MM.1S (cell line): Measurements from ENCODE around the gene PLXNA2.

Experiments used
- DNase-seq: peaks from one replicate; pipeline ENCODE4 v3.0.0-alpha.2; 2015
- H2AFZ ChIP-seq: fragments of 300-600 bp; sonication (generic); 2 replicates; pipeline ENCODE4 v1.6.0; 2016; ENCODE audit warnings: antibody characterized with exemption, low read length
- H3F3A ChIP-seq: fragments of 300-600 bp; sonication (generic); 2 replicates; pipeline ENCODE4 v1.6.1; 2016; ENCODE audit warnings: mild to moderate bottlenecking, antibody characterized with exemption, low read length, moderate library complexity, mixed read lengths; ENCODE audit not compliant: insufficient read depth
- H3K27ac ChIP-seq: fragments of 300-600 bp; sonication (generic); 2 replicates; pipeline ENCODE4 v1.5.1; 2016; ENCODE audit warnings: mild to moderate bottlenecking, low read length
- H3K27me3 ChIP-seq: fragments of 300-600 bp; sonication (generic); replicated peaks from 2 replicates; pipeline ENCODE4 v1.6.0; 2016; ENCODE audit warnings: low read length; ENCODE audit not compliant: insufficient read depth
- H3K36me3 ChIP-seq: fragments of 300-600 bp; sonication (generic); replicated peaks from 2 replicates; pipeline ENCODE4 v1.6.1; 2016; ENCODE audit warnings: mild to moderate bottlenecking, low read length, mixed read lengths; ENCODE audit not compliant: insufficient read depth
- H3K4me1 ChIP-seq: fragments of 300-600 bp; sonication (generic); 2 replicates; pipeline ENCODE4 v1.6.1; 2016; ENCODE audit warnings: low read length, mixed read lengths
- H3K4me2 ChIP-seq: fragments of 300-600 bp; sonication (generic); 2 replicates; pipeline ENCODE4 v1.6.0; 2016; ENCODE audit warnings: low read depth, low read length
- H3K4me3 ChIP-seq: fragments of 300-600 bp; sonication (generic); 2 replicates; pipeline ENCODE4 v1.5.1; 2016; ENCODE audit warnings: low read length, mixed read lengths
- H3K79me2 ChIP-seq: fragments of 300-600 bp; sonication (generic); 2 replicates; pipeline ENCODE4 v1.6.1; 2016; ENCODE audit warnings: mixed run types, low read length, mixed read lengths
- H3K9ac ChIP-seq: fragments of 300-600 bp; sonication (generic); 2 replicates; pipeline ENCODE4 v1.6.1; 2016; ENCODE audit warnings: low read length, mixed read lengths
- H3K9me2 ChIP-seq: fragments of 300-600 bp; sonication (generic); replicated peaks from 2 replicates; pipeline ENCODE4 v1.6.1; 2016; ENCODE audit warnings: mild to moderate bottlenecking, low read length, mixed read lengths; ENCODE audit not compliant: insufficient read depth
- H3K9me3 ChIP-seq: fragments of 300-600 bp; sonication (generic); replicated peaks from 2 replicates; pipeline ENCODE4 v1.6.1; 2016; ENCODE audit warnings: mild to moderate bottlenecking, low read length, mixed read lengths; ENCODE audit not compliant: insufficient read depth
- H4K20me1 ChIP-seq: fragments of 300-600 bp; sonication (generic); 2 replicates; pipeline ENCODE4 v1.6.1; 2016; ENCODE audit warnings: mild to moderate bottlenecking, low read length, moderate library complexity, mixed read lengths; ENCODE audit not compliant: insufficient read depth
- EZH2 ChIP-seq: fragments of 300-600 bp; sonication (generic); optimal IDR thresholded peaks from 2 replicates; pipeline ENCODE3; 2017; ENCODE audit warnings: low read depth, mild to moderate bottlenecking, antibody characterized with exemption, low read length, mixed read lengths
- EZH2phosphoT487 ChIP-seq: fragments of 300-600 bp; sonication (generic); IDR thresholded peaks from 2 replicates; pipeline ENCODE4 v1.6.1; 2018; ENCODE audit warnings: antibody characterized with exemption, low read length
- TF ChIP-seq, protein P1 (sequence below): fragments of 300-600 bp; sonication (generic); IDR thresholded peaks from 2 replicates; pipeline ENCODE4 v1.5.1; 2016; ENCODE audit warnings: antibody characterized with exemption, low read length, mixed read lengths

The PLXNA2 gene

DNA sequence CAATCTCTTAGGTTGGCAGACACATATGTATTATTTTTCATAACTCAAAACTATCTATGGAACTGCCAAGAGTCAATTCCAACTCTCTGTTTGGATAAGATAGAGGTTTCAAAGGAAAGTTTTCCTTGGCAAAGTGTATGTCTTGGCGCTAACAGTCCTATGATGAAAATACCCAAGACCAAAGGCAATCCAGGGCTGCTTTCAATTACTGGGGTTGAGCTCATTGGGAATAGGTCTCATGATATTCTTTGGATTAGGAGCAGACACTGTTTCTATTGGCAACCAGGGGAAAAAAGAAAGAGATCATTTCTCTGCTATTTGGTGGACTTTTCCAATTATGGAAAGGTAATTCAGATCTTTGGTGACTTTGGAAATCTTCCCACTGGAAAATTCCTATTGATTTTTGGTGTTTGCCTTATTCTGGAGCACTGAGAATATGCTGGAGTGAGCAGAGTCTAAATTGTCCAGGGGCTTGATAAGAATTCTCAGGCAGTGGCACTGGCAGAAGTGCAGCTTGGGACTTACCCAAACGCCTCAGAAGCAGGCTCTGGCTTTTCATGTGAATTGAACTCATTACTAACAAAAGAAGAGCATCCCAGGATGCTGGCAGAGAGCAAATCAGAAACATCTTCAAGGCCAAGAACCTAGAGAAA lies 20.4 kb upstream of the PLXNA2 start:
- Histone ChIP-seq H3F3A (no peaks in the 10 kb centered on the region), H2AFZ (no peak overlapping the region), H3K27ac (no peak overlapping the region), H3K4me2 (no peak overlapping the region), H3K9me2 (no peaks in the 10 kb centered on the region), H3K36me3 (no peaks in the 10 kb centered on the region), H3K79me2 (no peaks in the 10 kb centered on the region), H3K27me3 (no peaks in the 10 kb centered on the region), H3K4me1 (no peaks in the 10 kb centered on the region), H3K9me3 (no peaks in the 10 kb centered on the region), H3K9ac (no peak overlapping the region), H3K4me3 (no peak overlapping the region), H4K20me1 (no peaks in the 10 kb centered on the region)
- TF ChIP-seq, protein P1, sequence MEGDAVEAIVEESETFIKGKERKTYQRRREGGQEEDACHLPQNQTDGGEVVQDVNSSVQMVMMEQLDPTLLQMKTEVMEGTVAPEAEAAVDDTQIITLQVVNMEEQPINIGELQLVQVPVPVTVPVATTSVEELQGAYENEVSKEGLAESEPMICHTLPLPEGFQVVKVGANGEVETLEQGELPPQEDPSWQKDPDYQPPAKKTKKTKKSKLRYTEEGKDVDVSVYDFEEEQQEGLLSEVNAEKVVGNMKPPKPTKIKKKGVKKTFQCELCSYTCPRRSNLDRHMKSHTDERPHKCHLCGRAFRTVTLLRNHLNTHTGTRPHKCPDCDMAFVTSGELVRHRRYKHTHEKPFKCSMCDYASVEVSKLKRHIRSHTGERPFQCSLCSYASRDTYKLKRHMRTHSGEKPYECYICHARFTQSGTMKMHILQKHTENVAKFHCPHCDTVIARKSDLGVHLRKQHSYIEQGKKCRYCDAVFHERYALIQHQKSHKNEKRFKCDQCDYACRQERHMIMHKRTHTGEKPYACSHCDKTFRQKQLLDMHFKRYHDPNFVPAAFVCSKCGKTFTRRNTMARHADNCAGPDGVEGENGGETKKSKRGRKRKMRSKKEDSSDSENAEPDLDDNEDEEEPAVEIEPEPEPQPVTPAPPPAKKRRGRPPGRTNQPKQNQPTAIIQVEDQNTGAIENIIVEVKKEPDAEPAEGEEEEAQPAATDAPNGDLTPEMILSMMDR = no peak
- DNase-seq = no peak

DNA sequence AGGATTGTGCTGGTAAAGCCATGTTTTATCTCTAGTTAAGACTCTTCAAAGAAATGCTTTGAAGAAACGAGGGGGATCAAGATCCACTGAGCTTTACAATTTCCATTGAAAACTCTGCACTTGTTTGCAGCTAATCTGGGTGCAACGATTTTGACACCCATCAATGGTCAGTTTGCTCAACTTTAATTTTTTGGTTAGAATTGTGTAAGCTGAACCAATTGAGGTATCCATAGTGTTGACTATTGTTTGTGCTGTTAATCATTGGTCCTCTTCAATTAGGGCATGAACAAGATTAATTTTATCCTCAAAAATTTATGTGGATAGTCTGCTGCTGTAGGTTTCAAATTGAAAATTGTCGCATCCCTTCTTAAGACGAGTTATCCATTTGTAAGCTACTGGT lies 17.7 kb upstream of the PLXNA2 start:
- no peaks in the 10 kb centered on the region for H3K79me2 ChIP-seq
- H3K4me1 ChIP-seq = peaks cover 21% of the 10 kb centered on the region
- H3K4me3 ChIP-seq = no peak overlapping the region
- no peaks in the 10 kb centered on the region for H4K20me1 ChIP-seq
- no peaks in the 10 kb centered on the region for H3K27me3 ChIP-seq
- H2AFZ ChIP-seq = no peak overlapping the region
- H3K4me2 ChIP-seq = no peak overlapping the region
- H3F3A ChIP-seq = 0 out of 2 replicates have a peak, but pooled peaks cover 4% of the 10 kb centered on the region
- no peak for DNase-seq
- H3K9me2 ChIP-seq = no peaks in the 10 kb centered on the region
- no peaks in the 10 kb centered on the region for H3K9me3 ChIP-seq
- no peak overlapping the region for H3K27ac ChIP-seq
- no peaks in the 10 kb centered on the region for H3K36me3 ChIP-seq
- no peak overlapping the region for H3K9ac ChIP-seq
- TF ChIP-seq EZH2phosphoT487 (no peak), EZH2 (no peak)
- TF ChIP-seq, protein P1 = no peak

DNA sequence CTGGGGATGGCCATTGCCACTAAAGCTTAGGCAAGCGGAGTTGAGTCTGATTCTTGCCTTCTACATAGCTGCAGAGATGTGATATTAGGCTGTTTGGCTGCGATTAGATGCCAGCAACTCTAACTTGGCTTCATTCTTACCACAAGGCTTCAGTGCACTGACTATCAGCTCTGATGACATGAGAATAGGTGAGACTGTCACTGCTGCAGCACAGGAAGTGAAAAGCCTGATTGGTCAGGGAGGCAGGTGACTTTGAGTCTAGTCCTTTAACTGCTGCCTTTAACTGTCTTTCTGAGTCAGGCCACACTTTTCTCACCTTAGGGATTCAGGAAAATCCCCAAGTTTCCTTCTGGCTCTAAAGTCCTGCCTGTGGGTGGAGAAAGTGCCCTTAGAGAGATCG lies 14.1 kb upstream of the PLXNA2 start:
- Histone ChIP-seq H3K9ac (no peak overlapping the region), H3K27me3 (no peaks in the 10 kb centered on the region)

More for the DNA sequence above, 14.1 kb upstream of the PLXNA2 start:
- Histone ChIP-seq H2AFZ (peak overlapping the region; percentile 18), H3K9me3 (no peaks in the 10 kb centered on the region), H3K9me2 (no peaks in the 10 kb centered on the region), H3K4me3 (no peak overlapping the region), H3K79me2 (no peaks in the 10 kb centered on the region), H3K36me3 (no peaks in the 10 kb centered on the region), H4K20me1 (no peaks in the 10 kb centered on the region), H3F3A (peaks cover 14% of the 10 kb centered on the region; the same call in 1 of the 2 replicates), H3K4me2 (peak overlapping the region; percentile 6), H3K27ac (peak overlapping the region; percentile 3; the same call in 1 of the 2 replicates), H3K4me1 (peaks cover 34% of the 10 kb centered on the region)
- DNase-seq = peak; percentile 87
- TF ChIP-seq EZH2phosphoT487 (no peak), EZH2 (no peak)
- TF ChIP-seq, protein P1 = no peak
